ENCODE data around the gene NPIPB5. TPM values are rescaled to one million over a fixed set of nuclear protein-coding genes. Genes with fewer than 3 reads are reported as not detected.
"Not testable (repeated sequence)": the region's sequence is repeated elsewhere in the genome, so short reads cannot be mapped to it uniquely, and the experiment has no call there.

The NPIPB5 gene
- 100 to 1,000 TPM; 318 to 906 (median 637) TPM for total RNA-seq

GRCh38 chr16:22510591-22510990 is at the start of gene NPIPB5:
Gene NPIPB5 (plus strand): TSS chr16:22510891. CDS start chr16:22513802, 2,911 bp downstream.
- H3K4me3 ChIP-seq; H3K36me3 ChIP-seq; H3K27ac ChIP-seq; DNase-seq; H3K27me3 ChIP-seq; in situ Hi-C loops (cut with MboI; ENCODE audit: low pct_ligation_motif_present in 1 of 4, low pct_unique_long_range_greater_than_20kb in 1 of 4, low sequenced_read_pairs in 3 of 4); H3K9me3 ChIP-seq; H3K4me1 ChIP-seq; intact Hi-C loops (cut with DNase I; ENCODE audit: low total_unique reads): not testable (repeated sequence)
- no CpG with 5 or more reads among the region's 4 CpGs for WGBS, 2 donors (ENCODE audit: low coverage in 1 of 2)

- intact Hi-C loops (cut with DNase I; ENCODE audit: low total_unique reads); H3K4me3 ChIP-seq; H3K4me1 ChIP-seq; H3K27me3 ChIP-seq; DNase-seq; in situ Hi-C loops (cut with MboI; ENCODE audit: low pct_ligation_motif_present in 1 of 4, low pct_unique_long_range_greater_than_20kb in 1 of 4, low sequenced_read_pairs in 3 of 4); H3K9me3 ChIP-seq; H3K36me3 ChIP-seq; H3K27ac ChIP-seq: not testable (repeated sequence)
- 77 to 86% methylated on average over 2 to 5 of the region's 6 CpGs for WGBS, 2 donors (ENCODE audit: low coverage in 1 of 2)
Measured at GRCh38 chr16:22468846-22469245, 41.8 kb upstream of the NPIPB5 start.

- in situ Hi-C loops (cut with MboI; ENCODE audit: low pct_ligation_motif_present in 1 of 4, low pct_unique_long_range_greater_than_20kb in 1 of 4, low sequenced_read_pairs in 3 of 4); H3K36me3 ChIP-seq; H3K27me3 ChIP-seq; intact Hi-C loops (cut with DNase I; ENCODE audit: low total_unique reads); H3K9me3 ChIP-seq; DNase-seq; H3K4me3 ChIP-seq; H3K4me1 ChIP-seq; H3K27ac ChIP-seq: not testable (repeated sequence)
- 80 to 84% methylated on average over 2 to 4 of the region's 4 CpGs for WGBS, 2 donors (ENCODE audit: low coverage in 1 of 2)
Measured at GRCh38 chr16:22537996-22538395, 27.3 kb downstream of the NPIPB5 start.

GRCh38 chr16:22544809-22545208 is 34.1 kb downstream of the NPIPB5 start:
- DNase-seq; H3K4me3 ChIP-seq; H3K9me3 ChIP-seq; H3K27me3 ChIP-seq; H3K4me1 ChIP-seq; H3K36me3 ChIP-seq; intact Hi-C loops (cut with DNase I; ENCODE audit: low total_unique reads); H3K27ac ChIP-seq; in situ Hi-C loops (cut with MboI; ENCODE audit: low pct_ligation_motif_present in 1 of 4, low pct_unique_long_range_greater_than_20kb in 1 of 4, low sequenced_read_pairs in 3 of 4): not testable (repeated sequence)
- WGBS, 2 donors (ENCODE audit: low coverage in 1 of 2) = 67% methylated on average over 1 of the region's 2 CpGs; no CpG with 5 or more reads in 1 of the 2 donors

DNA sequence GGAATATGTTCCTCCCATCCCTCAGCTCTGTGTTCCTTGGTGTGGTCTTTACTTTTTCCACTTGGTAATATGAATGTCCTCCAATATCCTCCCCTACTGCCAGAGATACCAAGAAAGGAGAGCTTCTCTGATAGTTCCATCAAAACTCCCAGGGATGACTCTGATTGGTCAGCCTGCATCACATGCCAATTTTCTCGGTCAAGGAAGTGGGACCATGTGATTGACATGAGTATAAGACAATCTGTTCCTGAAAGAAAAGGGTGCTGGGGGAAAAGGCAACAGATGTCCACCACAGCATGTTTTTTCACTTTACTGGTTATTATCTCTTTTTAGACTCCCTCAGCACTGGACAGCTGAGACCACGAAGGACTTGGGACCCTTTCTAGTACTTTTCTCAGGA is 35.9 kb downstream of the NPIPB5 start:
- H3K27me3 ChIP-seq; H3K4me3 ChIP-seq; H3K4me1 ChIP-seq; H3K27ac ChIP-seq; intact Hi-C loops (cut with DNase I; ENCODE audit: low total_unique reads); DNase-seq; H3K9me3 ChIP-seq; H3K36me3 ChIP-seq; in situ Hi-C loops (cut with MboI; ENCODE audit: low pct_ligation_motif_present in 1 of 4, low pct_unique_long_range_greater_than_20kb in 1 of 4, low sequenced_read_pairs in 3 of 4): not testable (repeated sequence)
- 86 to 88% methylated on average over 2 of the region's 2 CpGs for WGBS, 2 donors (ENCODE audit: low coverage in 1 of 2)

GRCh38 chr16:22547170-22547765 is 36.6 kb downstream of the NPIPB5 start:
- H3K9me3 ChIP-seq; H3K4me3 ChIP-seq; in situ Hi-C loops (cut with MboI; ENCODE audit: low pct_ligation_motif_present in 1 of 4, low pct_unique_long_range_greater_than_20kb in 1 of 4, low sequenced_read_pairs in 3 of 4); H3K27me3 ChIP-seq; H3K27ac ChIP-seq; DNase-seq; intact Hi-C loops (cut with DNase I; ENCODE audit: low total_unique reads); H3K4me1 ChIP-seq; H3K36me3 ChIP-seq: not testable (repeated sequence)
- WGBS, 2 donors (ENCODE audit: low coverage in 1 of 2) = 78 to 92% methylated on average over 2 of the region's 2 CpGs

GRCh38 chr16:22549853-22550252 is 39.2 kb downstream of the NPIPB5 start:
- H3K9me3 ChIP-seq; H3K4me3 ChIP-seq; H3K27me3 ChIP-seq; H3K27ac ChIP-seq; H3K36me3 ChIP-seq; H3K4me1 ChIP-seq; intact Hi-C loops (cut with DNase I; ENCODE audit: low total_unique reads); in situ Hi-C loops (cut with MboI; ENCODE audit: low pct_ligation_motif_present in 1 of 4, low pct_unique_long_range_greater_than_20kb in 1 of 4, low sequenced_read_pairs in 3 of 4); DNase-seq: not testable (repeated sequence)
- WGBS, 2 donors (ENCODE audit: low coverage in 1 of 2) = 94 to 98% methylated on average over 5 of the region's 6 CpGs

DNA sequence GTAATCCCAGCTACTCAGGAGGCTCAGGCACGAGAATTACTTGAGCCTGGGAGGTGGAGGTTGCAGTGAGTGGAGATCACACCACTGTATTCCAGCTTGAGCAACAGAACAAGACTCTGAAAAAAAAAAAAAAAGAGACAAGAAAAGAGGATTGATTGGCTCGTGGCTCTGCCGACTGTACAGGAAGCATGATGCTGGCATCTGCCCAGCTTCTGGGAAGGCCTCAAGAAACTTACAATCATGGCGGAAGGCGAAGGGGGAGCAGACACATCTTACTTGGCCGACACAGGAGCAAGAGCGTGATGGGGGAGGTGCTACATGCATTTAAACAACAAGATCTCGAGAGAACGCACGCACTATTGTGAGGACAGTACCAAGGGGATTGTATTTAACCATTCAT is 40.5 kb downstream of the NPIPB5 start:
- H3K27ac ChIP-seq; intact Hi-C loops (cut with DNase I; ENCODE audit: low total_unique reads); H3K4me1 ChIP-seq; H3K4me3 ChIP-seq; H3K36me3 ChIP-seq; in situ Hi-C loops (cut with MboI; ENCODE audit: low pct_ligation_motif_present in 1 of 4, low pct_unique_long_range_greater_than_20kb in 1 of 4, low sequenced_read_pairs in 3 of 4); DNase-seq; H3K27me3 ChIP-seq; H3K9me3 ChIP-seq: not testable (repeated sequence)
- WGBS, 2 donors (ENCODE audit: low coverage in 1 of 2) = 57 to 85% methylated on average over 3 to 9 of the region's 10 CpGs

GRCh38 chr16:22551651-22552050 is 41.0 kb downstream of the NPIPB5 start:
- H3K9me3 ChIP-seq; intact Hi-C loops (cut with DNase I; ENCODE audit: low total_unique reads); H3K4me3 ChIP-seq; H3K4me1 ChIP-seq; H3K27ac ChIP-seq; H3K36me3 ChIP-seq; H3K27me3 ChIP-seq; DNase-seq; in situ Hi-C loops (cut with MboI; ENCODE audit: low pct_ligation_motif_present in 1 of 4, low pct_unique_long_range_greater_than_20kb in 1 of 4, low sequenced_read_pairs in 3 of 4): not testable (repeated sequence)
- 83 to 93% methylated on average over 5 of the region's 5 CpGs for WGBS, 2 donors (ENCODE audit: low coverage in 1 of 2)

GRCh38 chr16:22556759-22557158 is 46.1 kb downstream of the NPIPB5 start:
- H3K27me3 ChIP-seq; DNase-seq; H3K9me3 ChIP-seq; in situ Hi-C loops (cut with MboI; ENCODE audit: low pct_ligation_motif_present in 1 of 4, low pct_unique_long_range_greater_than_20kb in 1 of 4, low sequenced_read_pairs in 3 of 4); H3K36me3 ChIP-seq; H3K27ac ChIP-seq; intact Hi-C loops (cut with DNase I; ENCODE audit: low total_unique reads); H3K4me1 ChIP-seq; H3K4me3 ChIP-seq: not testable (repeated sequence)
- WGBS, 2 donors (ENCODE audit: low coverage in 1 of 2) = no CpG with 5 or more reads among the region's 7 CpGs
